PC-9 (cell line): Measurements from ENCODE around the gene ZWILCH. TPM values are rescaled to one million over a fixed set of nuclear protein-coding genes. Genes with fewer than 3 reads are reported as not detected.

ENCODE experiments used
- BruUV-seq: library from RNA; stranded (reverse); fragments of 400-500 nt; replicated peaks from 2 replicates; lab custom pipeline; 2021; lab: Mats Ljungman, UMichigan
- CTCF ChIA-PET: fragments of 300-600 bp; sonication (Branson Sonifier 250); formaldehyde crosslinking; loops from one replicate; lab custom pipeline; 2022; ENCODE audit warnings: antibody characterized with exemption; lab: Charles Lee
- POLR2A ChIA-PET: fragments of 300-600 bp; sonication (Branson Sonifier 250); formaldehyde crosslinking; loops from one replicate; lab custom pipeline; 2022; ENCODE audit warnings: antibody characterized with exemption; ENCODE audit not compliant: unreplicated experiment; lab: Charles Lee
- DNase-seq, 2 experiments: peaks; one replicate each; pipeline versions ENCODE4 v3.0.0 to v3.0.0-alpha.2; 2015 to 2022; ENCODE audit warnings: mixed read lengths in 1 of 2
- H2AFZ ChIP-seq: fragments of 200-600 bp; sonication (generic); 2 replicates; pipeline ENCODE4 v1.8.1; 2017; ENCODE audit warnings: antibody characterized with exemption
- H3F3A ChIP-seq: fragments of 200-600 bp; sonication (generic); 2 replicates; pipeline ENCODE4 v1.8.1; 2017; ENCODE audit warnings: antibody characterized with exemption, mild to moderate bottlenecking, low read depth; ENCODE audit not compliant: insufficient read depth
- H3K27ac ChIP-seq: fragments of 200-600 bp; sonication (generic); 2 replicates; pipeline ENCODE4 v1.6.1; 2016; ENCODE audit warnings: mixed run types
- H3K27me3 ChIP-seq: fragments of 200-600 bp; sonication (generic); 2 replicates; pipeline ENCODE4 v1.6.1; 2016; ENCODE audit warnings: low read depth, mixed run types; ENCODE audit not compliant: insufficient read depth
- H3K36me3 ChIP-seq: fragments of 200-600 bp; sonication (generic); 2 replicates; pipeline ENCODE4 v1.6.1; 2016; ENCODE audit warnings: low read depth, mixed run types
- H3K4me1 ChIP-seq: fragments of 200-600 bp; sonication (generic); replicated peaks from 2 replicates; pipeline ENCODE4 v1.6.1; 2016; ENCODE audit warnings: mixed run types; ENCODE audit not compliant: insufficient read depth
- H3K4me2 ChIP-seq: fragments of 200-600 bp; sonication (generic); 2 replicates; pipeline ENCODE4 v1.6.1; 2017; ENCODE audit warnings: mixed run types
- H3K4me3 ChIP-seq: fragments of 200-600 bp; sonication (generic); 2 replicates; pipeline ENCODE4 v1.6.1; 2016; ENCODE audit warnings: mixed run types
- H3K79me2 ChIP-seq: fragments of 200-600 bp; sonication (generic); 2 replicates; pipeline ENCODE4 v1.6.1; 2017; ENCODE audit warnings: low read depth, mixed run types
- H3K9me2 ChIP-seq: fragments of 200-600 bp; sonication (generic); 2 replicates; pipeline ENCODE4 v1.8.1; 2017; ENCODE audit warnings: mild to moderate bottlenecking; ENCODE audit not compliant: insufficient read depth
- H3K9me3 ChIP-seq: fragments of 200-600 bp; sonication (generic); 2 replicates; pipeline ENCODE4 v1.8.1; 2016; ENCODE audit warnings: low read depth; ENCODE audit not compliant: insufficient read depth
- H4K20me1 ChIP-seq: fragments of 200-600 bp; sonication (generic); 2 replicates; pipeline ENCODE4 v1.8.1; 2017; ENCODE audit not compliant: insufficient read depth
- EZH2 ChIP-seq: fragments of 200-600 bp; sonication (generic); IDR thresholded peaks from 2 replicates; pipeline ENCODE4 v1.8.0; 2017; ENCODE audit warnings: antibody characterized with exemption, low read depth
- intact Hi-C: fragments of 100-400 bp; cut with micrococcal nuclease; formaldehyde crosslinking; loops from one replicate; pipeline ENCODE4 v1.10.0; 2022; ENCODE audit not compliant: unreplicated experiment
- total RNA-seq: library from RNA; stranded (reverse); gene quantifications from 2 replicates; pipeline ENCODE4 v1.2.3, GENCODE V29; 2021
- TF ChIP-seq, protein P1 (sequence below): fragments of 200-600 bp; sonication (generic); conservative IDR thresholded peaks from 2 replicates; pipeline ENCODE4 v1.6.1; 2017; ENCODE audit warnings: mixed run types, antibody characterized with exemption, mild to moderate bottlenecking, moderate library complexity

The ZWILCH gene
- total RNA-seq, 1 experiment from 2014 or later, result 26.3 TPM

DNA sequence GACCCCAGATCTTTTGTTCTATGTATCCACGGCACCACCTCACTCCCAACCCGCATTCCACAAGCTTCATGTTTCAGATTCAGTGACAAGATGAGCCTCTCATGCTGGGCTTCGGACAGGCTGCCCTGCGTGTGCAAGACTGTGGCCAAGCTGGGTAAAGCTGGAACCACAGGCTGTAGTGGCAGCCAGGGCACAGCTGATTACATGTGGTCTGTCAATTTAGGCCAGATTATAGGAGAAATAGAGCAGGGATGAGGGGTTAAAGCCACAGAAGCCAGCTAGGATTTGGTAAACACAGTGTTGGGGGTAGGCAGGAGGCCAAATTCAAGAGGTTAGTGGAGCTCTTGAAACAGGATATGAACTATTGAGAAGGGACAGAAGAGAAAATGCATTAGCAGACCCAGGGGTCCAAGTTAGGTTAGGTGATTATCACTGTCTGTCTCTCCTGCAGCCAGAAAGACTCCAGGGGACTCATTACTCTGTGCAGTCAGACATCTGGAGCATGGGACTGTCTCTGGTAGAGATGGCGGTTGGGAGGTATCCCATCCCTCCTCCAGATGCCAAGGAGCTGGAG lies 20.5 kb upstream of the ZWILCH start:
- Histone ChIP-seq H2AFZ (no peak overlapping the region), H3K79me2 (no peaks in the 10 kb centered on the region), H3K4me3 (no peak overlapping the region), H3K4me2 (no peak overlapping the region), H3K27me3 (no peaks in the 10 kb centered on the region), H3K9me2 (no peaks in the 10 kb centered on the region), H3K36me3 (no peaks in the 10 kb centered on the region; the same call in 1 of the 2 replicates), H4K20me1 (no peaks in the 10 kb centered on the region), H3F3A (peaks cover 43% of the 10 kb centered on the region; the same call in 1 of the 2 replicates), H3K9me3 (no peaks in the 10 kb centered on the region), H3K4me1 (peaks cover 47% of the 10 kb centered on the region), H3K27ac (no peak overlapping the region)
- TF ChIP-seq, protein P1, sequence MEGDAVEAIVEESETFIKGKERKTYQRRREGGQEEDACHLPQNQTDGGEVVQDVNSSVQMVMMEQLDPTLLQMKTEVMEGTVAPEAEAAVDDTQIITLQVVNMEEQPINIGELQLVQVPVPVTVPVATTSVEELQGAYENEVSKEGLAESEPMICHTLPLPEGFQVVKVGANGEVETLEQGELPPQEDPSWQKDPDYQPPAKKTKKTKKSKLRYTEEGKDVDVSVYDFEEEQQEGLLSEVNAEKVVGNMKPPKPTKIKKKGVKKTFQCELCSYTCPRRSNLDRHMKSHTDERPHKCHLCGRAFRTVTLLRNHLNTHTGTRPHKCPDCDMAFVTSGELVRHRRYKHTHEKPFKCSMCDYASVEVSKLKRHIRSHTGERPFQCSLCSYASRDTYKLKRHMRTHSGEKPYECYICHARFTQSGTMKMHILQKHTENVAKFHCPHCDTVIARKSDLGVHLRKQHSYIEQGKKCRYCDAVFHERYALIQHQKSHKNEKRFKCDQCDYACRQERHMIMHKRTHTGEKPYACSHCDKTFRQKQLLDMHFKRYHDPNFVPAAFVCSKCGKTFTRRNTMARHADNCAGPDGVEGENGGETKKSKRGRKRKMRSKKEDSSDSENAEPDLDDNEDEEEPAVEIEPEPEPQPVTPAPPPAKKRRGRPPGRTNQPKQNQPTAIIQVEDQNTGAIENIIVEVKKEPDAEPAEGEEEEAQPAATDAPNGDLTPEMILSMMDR, result no peak
- TF ChIP-seq EZH2, result no peak
- ChIA-PET POLR2A (no interaction called here), CTCF (interaction anchor here (0.5 to 1.1 kb wide), 2 partner anchors 14 to 36 kb away, joined by 4 to 19 read pairs; no protein-coding TSS in a partner anchor)
- BruUV-seq, result no TSS peak
- no peak for DNase-seq
- intact Hi-C loops, result no loop called here

DNA sequence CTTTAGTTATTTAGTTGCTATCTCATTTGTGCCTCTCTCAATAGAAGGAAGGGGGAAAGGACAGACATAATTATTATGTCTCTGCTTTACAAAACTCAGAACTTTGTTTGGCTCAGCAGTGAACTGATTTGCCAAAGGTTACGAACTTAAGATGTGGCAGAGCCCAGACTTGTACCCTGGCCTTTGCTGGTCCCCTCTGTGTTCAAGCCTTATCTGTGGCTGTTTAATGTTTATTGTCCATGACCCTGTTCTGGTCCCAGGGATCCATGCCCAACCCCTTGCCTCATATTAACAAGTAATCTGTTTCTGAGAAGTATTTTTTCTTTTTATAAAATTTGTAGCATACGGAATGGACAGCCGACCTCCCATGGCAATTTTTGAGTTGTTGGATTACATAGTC lies 18.2 kb upstream of the ZWILCH start:
- Histone ChIP-seq H3K4me3 (no peak overlapping the region), H3K4me2 (no peak overlapping the region), H2AFZ (no peak overlapping the region), H4K20me1 (no peaks in the 10 kb centered on the region), H3K79me2 (no peaks in the 10 kb centered on the region), H3K27ac (no peak overlapping the region), H3K4me1 (peaks cover 41% of the 10 kb centered on the region), H3K9me2 (no peaks in the 10 kb centered on the region), H3K9me3 (no peaks in the 10 kb centered on the region), H3K27me3 (no peaks in the 10 kb centered on the region), H3K36me3 (no peaks in the 10 kb centered on the region; the same call in 1 of the 2 replicates), H3F3A (peaks cover 28% of the 10 kb centered on the region; the same call in 1 of the 2 replicates)
- no TSS peak for BruUV-seq
- CTCF ChIA-PET, result no interaction called here
- no peak for TF ChIP-seq EZH2
- TF ChIP-seq, protein P1, result no peak
- no peak for DNase-seq
- POLR2A ChIA-PET, result no interaction called here
- intact Hi-C loops, result no loop called here

DNA sequence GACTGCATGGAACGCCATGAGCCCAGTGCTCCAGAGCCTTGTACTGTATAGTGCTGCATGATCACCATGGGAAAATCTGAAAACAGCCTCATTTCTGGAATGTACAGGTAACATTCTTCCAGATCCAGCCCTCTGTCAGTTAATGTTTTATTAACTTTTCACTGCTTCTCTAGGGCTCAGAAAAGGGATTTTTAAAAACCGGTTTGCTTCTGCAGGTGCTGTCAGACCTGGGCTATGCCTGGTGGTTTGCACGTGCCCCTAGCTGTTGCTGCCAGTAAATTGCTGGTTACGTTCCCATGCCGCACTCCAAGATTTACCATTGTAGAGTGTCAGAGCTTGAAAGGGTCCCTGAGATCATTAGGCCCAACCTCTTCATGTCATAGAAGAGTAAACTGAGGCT lies 16.6 kb upstream of the ZWILCH start:
- no peaks in the 10 kb centered on the region for H3K9me3 ChIP-seq
- H4K20me1 ChIP-seq, result no peaks in the 10 kb centered on the region
- ChIA-PET POLR2A (no interaction called here), CTCF (no interaction called here)
- no TSS peak for BruUV-seq
- no peak for DNase-seq
- intact Hi-C loops, result no loop called here
- no peaks in the 10 kb centered on the region for H3K79me2 ChIP-seq
- H2AFZ ChIP-seq, result no peak overlapping the region
- H3K36me3 ChIP-seq, result peaks cover 7% of the 10 kb centered on the region; the same call in 1 of the 2 replicates
- peaks cover 25% of the 10 kb centered on the region; the same call in 1 of the 2 replicates for H3F3A ChIP-seq
- no peak overlapping the region for H3K27ac ChIP-seq
- no peak overlapping the region for H3K4me2 ChIP-seq
- H3K4me1 ChIP-seq, result peaks cover 30% of the 10 kb centered on the region
- H3K27me3 ChIP-seq, result no peaks in the 10 kb centered on the region
- no peak for TF ChIP-seq EZH2
- TF ChIP-seq, protein P1, result no peak
- no peaks in the 10 kb centered on the region for H3K9me2 ChIP-seq
- H3K4me3 ChIP-seq, result no peak overlapping the region
